ENCODE data around the gene GRK6. TPM values are rescaled to one million over a fixed set of nuclear protein-coding genes. Genes with fewer than 3 reads are reported as not detected.

GRK6 gene
- polyA plus RNA-seq, 1 donor from 2014 or later, result 22.6 TPM

DNA sequence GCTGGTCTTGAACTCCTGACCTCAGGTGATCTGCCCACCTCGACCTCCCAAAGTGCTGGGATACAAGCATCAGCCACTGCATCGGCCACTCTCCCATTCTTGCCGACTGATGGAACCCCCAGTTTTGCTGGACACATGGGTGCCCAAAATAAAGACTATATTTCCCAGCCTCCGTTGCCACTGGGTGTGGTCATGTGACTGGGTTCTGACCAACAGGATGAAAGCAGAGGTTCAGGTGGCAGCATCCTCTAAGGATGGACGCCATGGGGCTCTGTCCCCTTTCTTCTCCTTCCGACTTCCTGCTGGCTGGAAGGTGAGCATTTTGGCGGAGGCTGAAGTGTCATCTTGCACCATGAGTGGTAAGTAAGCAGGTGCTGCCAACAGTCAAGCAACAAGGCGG lies 60.7 kb downstream of the GRK6 start:
- Histone ChIP-seq H3K36me3 (ENCODE audit: insufficient read depth, low read length) (no peaks in the 10 kb centered on the region), H3K9ac (ENCODE audit: low read length) (no peak overlapping the region), H2AFZ (ENCODE audit: low read depth, low read length) (no peak overlapping the region), H3K4me2 (ENCODE audit: low read length) (no peak overlapping the region), H3K9me3 (ENCODE audit: low read length) (no peaks in the 10 kb centered on the region), H3K27me3 (ENCODE audit: insufficient read depth, low read depth, low read length) (no peaks in the 10 kb centered on the region), H3K79me2 (replicated peaks; ENCODE audit: insufficient read depth, low read length) (no peaks in the 10 kb centered on the region), H3K4me3 (ENCODE audit: low read length) (no peak overlapping the region), H4K20me1 (ENCODE audit: insufficient read depth) (no peaks in the 10 kb centered on the region), H3K27ac (ENCODE audit: low read length) (no peak overlapping the region), H3K9me2 (ENCODE audit: insufficient read depth, low read length) (no peaks in the 10 kb centered on the region), H3F3A (ENCODE audit: insufficient read depth, low read length, poor library complexity, severe bottlenecking) (no peaks in the 10 kb centered on the region)
- no peak for TF ChIP-seq TAF1 (IDR thresholded peaks at IDR 0.05; ENCODE audit: low read depth)
- no peak for TF ChIP-seq MXI1 (conservative IDR thresholded peaks at IDR 0.05; ENCODE audit: poor library complexity, severe bottlenecking)
- TF ChIP-seq, protein P1, sequence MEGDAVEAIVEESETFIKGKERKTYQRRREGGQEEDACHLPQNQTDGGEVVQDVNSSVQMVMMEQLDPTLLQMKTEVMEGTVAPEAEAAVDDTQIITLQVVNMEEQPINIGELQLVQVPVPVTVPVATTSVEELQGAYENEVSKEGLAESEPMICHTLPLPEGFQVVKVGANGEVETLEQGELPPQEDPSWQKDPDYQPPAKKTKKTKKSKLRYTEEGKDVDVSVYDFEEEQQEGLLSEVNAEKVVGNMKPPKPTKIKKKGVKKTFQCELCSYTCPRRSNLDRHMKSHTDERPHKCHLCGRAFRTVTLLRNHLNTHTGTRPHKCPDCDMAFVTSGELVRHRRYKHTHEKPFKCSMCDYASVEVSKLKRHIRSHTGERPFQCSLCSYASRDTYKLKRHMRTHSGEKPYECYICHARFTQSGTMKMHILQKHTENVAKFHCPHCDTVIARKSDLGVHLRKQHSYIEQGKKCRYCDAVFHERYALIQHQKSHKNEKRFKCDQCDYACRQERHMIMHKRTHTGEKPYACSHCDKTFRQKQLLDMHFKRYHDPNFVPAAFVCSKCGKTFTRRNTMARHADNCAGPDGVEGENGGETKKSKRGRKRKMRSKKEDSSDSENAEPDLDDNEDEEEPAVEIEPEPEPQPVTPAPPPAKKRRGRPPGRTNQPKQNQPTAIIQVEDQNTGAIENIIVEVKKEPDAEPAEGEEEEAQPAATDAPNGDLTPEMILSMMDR (IDR thresholded peaks at IDR 0.05; ENCODE audit: poor library complexity, severe bottlenecking), result no peak
- no peak for TF ChIP-seq EZH2 (IDR thresholded peaks at IDR 0.05; ENCODE audit: borderline replicate concordance, insufficient read depth, low read length, poor library complexity, severe bottlenecking)
- TF ChIP-seq, protein P2, sequence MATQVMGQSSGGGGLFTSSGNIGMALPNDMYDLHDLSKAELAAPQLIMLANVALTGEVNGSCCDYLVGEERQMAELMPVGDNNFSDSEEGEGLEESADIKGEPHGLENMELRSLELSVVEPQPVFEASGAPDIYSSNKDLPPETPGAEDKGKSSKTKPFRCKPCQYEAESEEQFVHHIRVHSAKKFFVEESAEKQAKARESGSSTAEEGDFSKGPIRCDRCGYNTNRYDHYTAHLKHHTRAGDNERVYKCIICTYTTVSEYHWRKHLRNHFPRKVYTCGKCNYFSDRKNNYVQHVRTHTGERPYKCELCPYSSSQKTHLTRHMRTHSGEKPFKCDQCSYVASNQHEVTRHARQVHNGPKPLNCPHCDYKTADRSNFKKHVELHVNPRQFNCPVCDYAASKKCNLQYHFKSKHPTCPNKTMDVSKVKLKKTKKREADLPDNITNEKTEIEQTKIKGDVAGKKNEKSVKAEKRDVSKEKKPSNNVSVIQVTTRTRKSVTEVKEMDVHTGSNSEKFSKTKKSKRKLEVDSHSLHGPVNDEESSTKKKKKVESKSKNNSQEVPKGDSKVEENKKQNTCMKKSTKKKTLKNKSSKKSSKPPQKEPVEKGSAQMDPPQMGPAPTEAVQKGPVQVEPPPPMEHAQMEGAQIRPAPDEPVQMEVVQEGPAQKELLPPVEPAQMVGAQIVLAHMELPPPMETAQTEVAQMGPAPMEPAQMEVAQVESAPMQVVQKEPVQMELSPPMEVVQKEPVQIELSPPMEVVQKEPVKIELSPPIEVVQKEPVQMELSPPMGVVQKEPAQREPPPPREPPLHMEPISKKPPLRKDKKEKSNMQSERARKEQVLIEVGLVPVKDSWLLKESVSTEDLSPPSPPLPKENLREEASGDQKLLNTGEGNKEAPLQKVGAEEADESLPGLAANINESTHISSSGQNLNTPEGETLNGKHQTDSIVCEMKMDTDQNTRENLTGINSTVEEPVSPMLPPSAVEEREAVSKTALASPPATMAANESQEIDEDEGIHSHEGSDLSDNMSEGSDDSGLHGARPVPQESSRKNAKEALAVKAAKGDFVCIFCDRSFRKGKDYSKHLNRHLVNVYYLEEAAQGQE (IDR thresholded peaks at IDR 0.05; ENCODE audit: borderline replicate concordance), result no peak

DNA sequence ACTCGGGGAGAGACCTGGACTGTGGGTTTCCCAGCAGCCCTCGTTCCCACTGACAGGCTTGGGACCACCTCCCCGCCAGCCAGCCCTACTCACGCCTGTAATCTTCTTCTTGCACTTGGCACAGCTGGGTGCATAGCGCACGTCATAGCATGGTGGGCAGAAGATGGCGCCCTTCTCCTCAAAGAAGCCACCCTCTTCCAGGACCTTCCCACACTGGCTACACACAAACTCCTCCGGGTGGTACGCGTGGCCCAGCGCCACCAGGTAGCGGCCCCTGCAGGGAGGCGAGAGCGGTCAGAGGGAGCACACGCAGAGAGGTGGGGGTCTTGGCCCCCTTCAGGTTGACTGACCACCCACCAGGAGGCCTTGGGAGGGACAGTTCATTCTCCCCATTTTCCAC lies 61.5 kb downstream of the GRK6 start:
- Histone ChIP-seq H3K4me2 (ENCODE audit: low read length) (no peak overlapping the region), H3K9me2 (ENCODE audit: insufficient read depth, low read length) (no peaks in the 10 kb centered on the region), H3K27ac (ENCODE audit: low read length) (no peak overlapping the region), H2AFZ (ENCODE audit: low read depth, low read length) (no peak overlapping the region), H3K9ac (ENCODE audit: low read length) (no peak overlapping the region), H3K9me3 (ENCODE audit: low read length) (no peaks in the 10 kb centered on the region), H3K4me3 (ENCODE audit: low read length) (no peak overlapping the region), H3K36me3 (ENCODE audit: insufficient read depth, low read length) (no peaks in the 10 kb centered on the region), H3F3A (ENCODE audit: insufficient read depth, low read length, poor library complexity, severe bottlenecking) (no peaks in the 10 kb centered on the region), H3K27me3 (ENCODE audit: insufficient read depth, low read depth, low read length) (no peaks in the 10 kb centered on the region), H4K20me1 (ENCODE audit: insufficient read depth) (no peaks in the 10 kb centered on the region), H3K79me2 (replicated peaks; ENCODE audit: insufficient read depth, low read length) (no peaks in the 10 kb centered on the region)
- TF ChIP-seq, protein P1 (IDR thresholded peaks at IDR 0.05; ENCODE audit: poor library complexity, severe bottlenecking), result peak; percentile 16
- TF ChIP-seq MXI1 (conservative IDR thresholded peaks at IDR 0.05; ENCODE audit: poor library complexity, severe bottlenecking), result no peak

Measured in neural cell (in vitro differentiated cells).